GM18870 (cell line): Measurements from ENCODE around the gene MTFR1L.

Source experiments
- ATAC-seq: cut with Tn5 transposase; IDR thresholded peaks from one replicate; pipeline ENCODE4 v1.9.1; 2021; ENCODE audit warnings: moderate library complexity; ENCODE audit not compliant: unreplicated experiment

Gene MTFR1L

GRCh38 chr1:25806418-25806817 lies 13.3 kb upstream of the MTFR1L start:
- no peak for ATAC-seq

- ATAC-seq, result no peak
These were observed 12.0 kb upstream of the MTFR1L start for GRCh38 chr1:25807480-25808390.

- no peak for ATAC-seq
These were observed 11.1 kb upstream of the MTFR1L start for GRCh38 chr1:25808481-25809244.

- ATAC-seq, result no peak
These were observed 10.3 kb upstream of the MTFR1L start for GRCh38 chr1:25809283-25809926.

GRCh38 chr1:25809929-25810328 lies 9.8 kb upstream of the MTFR1L start:
- ATAC-seq, result no peak

- no peak for ATAC-seq
These were observed 9.1 kb upstream of the MTFR1L start for GRCh38 chr1:25810341-25811299.

GRCh38 chr1:25811384-25812082 lies 8.2 kb upstream of the MTFR1L start:
- ATAC-seq, result no peak

GRCh38 chr1:25813071-25813733 lies 6.6 kb upstream of the MTFR1L start:
- no peak for ATAC-seq

GRCh38 chr1:25813734-25814471 lies 5.9 kb upstream of the MTFR1L start:
- ATAC-seq, result no peak

GRCh38 chr1:25814549-25815087 lies 5.1 kb upstream of the MTFR1L start:
- ATAC-seq, result no peak

GRCh38 chr1:25815208-25816111 lies 4.3 kb upstream of the MTFR1L start:
- no peak for ATAC-seq

- ATAC-seq, result no peak
These were observed 3.5 kb upstream of the MTFR1L start for GRCh38 chr1:25816112-25816718.

GRCh38 chr1:25817840-25818501 lies 1.8 kb upstream of the MTFR1L start:
- ATAC-seq, result no peak

GRCh38 chr1:25818569-25818968 lies 1.2 kb upstream of the MTFR1L start:
- no peak for ATAC-seq

- peak; percentile 37 for ATAC-seq
These were observed 725 bp downstream of the MTFR1L start for GRCh38 chr1:25820247-25821111.
